Measurements from ENCODE around the gene RBM38.

Gene RBM38

GRCh38 chr20:57371363-57371762 lies 19.8 kb upstream of the RBM38 start:
- H3K27me3 ChIP-seq (ENCODE audit: low read length), result no peaks in the 10 kb centered on the region
- H3K27ac ChIP-seq (ENCODE audit: low read depth, low read length), result no peak overlapping the region
- H4K20me1 ChIP-seq (ENCODE audit: low read depth, low read length), result no peaks in the 10 kb centered on the region
- TF ChIP-seq CTCF (IDR thresholded peaks at IDR 0.05; ENCODE audit: insufficient read depth, low read length, poor library complexity, severe bottlenecking) (no peak), EZH2phosphoT487 (conservative IDR thresholded peaks at IDR 0.05; ENCODE audit: low read length) (no peak)
- no peak overlapping the region for H3K4me2 ChIP-seq (ENCODE audit: low read depth, low read length, poor library complexity, severe bottlenecking)
- H2AFZ ChIP-seq (ENCODE audit: low read depth, low read length, severe bottlenecking), result no peak overlapping the region
- no peak overlapping the region for H3K9ac ChIP-seq (ENCODE audit: low read length)
- no peaks in the 10 kb centered on the region for H3F3A ChIP-seq (ENCODE audit: insufficient read depth)
- H3K9me2 ChIP-seq (replicated peaks; ENCODE audit: insufficient read depth, low read length), result no peaks in the 10 kb centered on the region
- no peaks in the 10 kb centered on the region for H3K9me3 ChIP-seq (ENCODE audit: insufficient read depth, low read length)
- H3K79me2 ChIP-seq (ENCODE audit: insufficient read depth, low read length), result no peaks in the 10 kb centered on the region
- peaks cover 27% of the 10 kb centered on the region; the same call in 1 of the 2 replicates for H3K36me3 ChIP-seq (ENCODE audit: low read length)
- no peak overlapping the region for H3K4me3 ChIP-seq (ENCODE audit: insufficient read depth, low read length, poor library complexity, severe bottlenecking)

DNA sequence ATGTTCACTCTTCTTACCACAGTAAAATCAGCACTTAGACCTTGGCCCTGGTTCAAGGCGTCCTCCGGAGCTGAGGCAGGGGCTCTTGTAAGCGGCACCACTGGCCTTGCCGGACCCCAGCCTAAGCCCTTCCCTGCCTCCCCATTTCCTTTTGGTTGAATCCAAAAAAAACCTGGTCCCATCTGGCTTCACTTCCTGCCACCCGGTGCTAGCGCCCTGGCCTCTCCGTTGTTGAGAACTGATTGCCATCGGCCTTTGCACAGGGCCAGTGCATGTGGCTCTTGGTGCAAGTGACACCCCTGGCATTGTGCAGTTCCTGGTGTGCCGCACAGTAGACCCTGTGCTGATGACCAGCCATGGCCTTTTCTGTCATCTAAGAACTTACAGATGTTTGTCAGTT lies 19.0 kb upstream of the RBM38 start:
- H3K9ac ChIP-seq (ENCODE audit: low read length), result no peak overlapping the region
- H2AFZ ChIP-seq (ENCODE audit: low read depth, low read length, severe bottlenecking), result no peak overlapping the region
- no peaks in the 10 kb centered on the region for H3K79me2 ChIP-seq (ENCODE audit: insufficient read depth, low read length)
- TF ChIP-seq CTCF (IDR thresholded peaks at IDR 0.05; ENCODE audit: insufficient read depth, low read length, poor library complexity, severe bottlenecking) (no peak), EZH2phosphoT487 (conservative IDR thresholded peaks at IDR 0.05; ENCODE audit: low read length) (no peak)
- no peaks in the 10 kb centered on the region for H3F3A ChIP-seq (ENCODE audit: insufficient read depth)
- H3K9me3 ChIP-seq (ENCODE audit: insufficient read depth, low read length), result no peaks in the 10 kb centered on the region
- no peak overlapping the region for H3K4me3 ChIP-seq (ENCODE audit: insufficient read depth, low read length, poor library complexity, severe bottlenecking)
- H4K20me1 ChIP-seq (ENCODE audit: low read depth, low read length), result no peaks in the 10 kb centered on the region
- H3K36me3 ChIP-seq (ENCODE audit: low read length), result peaks cover 19% of the 10 kb centered on the region; the same call in 1 of the 2 replicates
- no peak overlapping the region for H3K4me2 ChIP-seq (ENCODE audit: low read depth, low read length, poor library complexity, severe bottlenecking)
- no peak overlapping the region for H3K27ac ChIP-seq (ENCODE audit: low read depth, low read length)
- no peaks in the 10 kb centered on the region for H3K27me3 ChIP-seq (ENCODE audit: low read length)
- H3K9me2 ChIP-seq (replicated peaks; ENCODE audit: insufficient read depth, low read length), result no peaks in the 10 kb centered on the region

- Histone ChIP-seq H3K36me3 (ENCODE audit: low read length) (peaks cover 17% of the 10 kb centered on the region; the same call in 1 of the 2 replicates), H3K9me2 (replicated peaks; ENCODE audit: insufficient read depth, low read length) (no peaks in the 10 kb centered on the region), H3K4me3 (ENCODE audit: insufficient read depth, low read length, poor library complexity, severe bottlenecking) (no peak overlapping the region), H3K4me2 (ENCODE audit: low read depth, low read length, poor library complexity, severe bottlenecking) (no peak overlapping the region), H2AFZ (ENCODE audit: low read depth, low read length, severe bottlenecking) (no peak overlapping the region), H3K79me2 (ENCODE audit: insufficient read depth, low read length) (no peaks in the 10 kb centered on the region), H3K9ac (ENCODE audit: low read length) (no peak overlapping the region), H3K27ac (ENCODE audit: low read depth, low read length) (no peak overlapping the region), H4K20me1 (ENCODE audit: low read depth, low read length) (no peaks in the 10 kb centered on the region), H3F3A (ENCODE audit: insufficient read depth) (no peaks in the 10 kb centered on the region), H3K27me3 (ENCODE audit: low read length) (no peaks in the 10 kb centered on the region), H3K9me3 (ENCODE audit: insufficient read depth, low read length) (no peaks in the 10 kb centered on the region)
- TF ChIP-seq EZH2phosphoT487 (conservative IDR thresholded peaks at IDR 0.05; ENCODE audit: low read length) (no peak), CTCF (IDR thresholded peaks at IDR 0.05; ENCODE audit: insufficient read depth, low read length, poor library complexity, severe bottlenecking) (no peak)
These were observed 18.4 kb upstream of the RBM38 start for GRCh38 chr20:57372581-57373350.
